GM18861 (cell line): ENCODE results near the gene PRKCG.

ENCODE experiments used
- ATAC-seq: cut with Tn5 transposase; IDR thresholded peaks from one replicate; pipeline ENCODE4 v1.9.1; 2021; ENCODE audit not compliant: unreplicated experiment

PRKCG gene

GRCh38 chr19:53871454-53871853 is 10.5 kb upstream of the PRKCG start:
- ATAC-seq = no peak

- ATAC-seq = no peak
Observed at GRCh38 chr19:53872762-53873161, 9.2 kb upstream of the PRKCG start.

GRCh38 chr19:53873773-53874605 is 8.0 kb upstream of the PRKCG start:
- ATAC-seq = no peak

DNA sequence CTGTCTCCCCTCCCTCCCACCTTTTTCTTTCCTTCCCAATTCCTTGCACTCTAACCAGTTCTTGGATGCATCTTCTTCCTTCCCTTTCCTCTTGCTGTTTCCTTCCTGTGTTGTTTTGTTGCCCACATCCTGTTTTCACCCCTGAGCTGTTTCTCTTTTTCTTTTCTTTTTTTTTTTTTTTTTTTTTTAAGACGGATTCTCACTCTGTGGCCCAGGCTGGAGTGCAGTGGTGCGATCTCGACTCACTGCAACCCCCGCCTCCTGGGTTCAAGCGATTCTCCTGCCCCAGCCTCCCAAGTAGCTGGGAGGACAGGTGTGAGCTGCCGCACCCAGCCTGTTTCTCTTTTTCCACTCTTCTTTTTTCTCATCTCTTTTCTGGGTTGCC is 7.4 kb upstream of the PRKCG start:
- ATAC-seq = no peak

DNA sequence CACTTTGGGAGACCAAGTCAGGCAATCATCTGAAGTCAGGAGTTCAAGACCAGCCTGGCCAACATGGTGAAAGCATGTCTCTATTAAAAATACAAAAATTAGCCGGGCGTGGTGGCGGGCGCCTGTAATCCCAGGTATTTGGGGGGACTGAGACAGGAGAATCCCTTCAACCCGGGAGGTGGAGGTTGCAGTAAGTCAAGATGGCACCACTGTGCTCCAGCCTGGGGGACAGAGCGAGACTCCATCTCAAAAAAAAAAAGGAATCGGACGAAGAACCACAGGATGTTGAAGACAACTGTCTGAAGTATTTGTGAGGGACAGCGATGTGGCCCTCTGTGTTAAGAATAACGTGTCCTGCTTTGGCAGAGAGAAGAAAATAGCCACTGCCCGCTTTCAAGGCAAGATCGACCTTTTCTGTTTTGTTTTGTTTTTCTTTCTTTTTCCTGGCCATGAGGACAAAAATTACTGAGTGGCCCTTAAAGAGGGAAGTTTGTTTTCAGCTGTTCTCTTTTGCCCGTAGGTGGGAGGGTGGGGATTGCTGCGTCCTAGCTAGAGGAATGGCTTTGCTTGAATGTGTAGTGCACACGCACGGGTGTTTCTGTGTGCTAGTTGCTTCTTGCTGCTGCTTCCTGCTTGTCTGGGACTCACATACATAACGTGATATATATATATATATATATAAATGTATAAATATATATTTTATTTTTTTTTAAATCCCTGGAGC is 6.2 kb upstream of the PRKCG start:
- ATAC-seq = no peak

GRCh38 chr19:53876651-53877224 is 5.3 kb upstream of the PRKCG start:
- ATAC-seq = no peak

GRCh38 chr19:53877361-53877766 is 4.6 kb upstream of the PRKCG start:
- no peak for ATAC-seq

DNA sequence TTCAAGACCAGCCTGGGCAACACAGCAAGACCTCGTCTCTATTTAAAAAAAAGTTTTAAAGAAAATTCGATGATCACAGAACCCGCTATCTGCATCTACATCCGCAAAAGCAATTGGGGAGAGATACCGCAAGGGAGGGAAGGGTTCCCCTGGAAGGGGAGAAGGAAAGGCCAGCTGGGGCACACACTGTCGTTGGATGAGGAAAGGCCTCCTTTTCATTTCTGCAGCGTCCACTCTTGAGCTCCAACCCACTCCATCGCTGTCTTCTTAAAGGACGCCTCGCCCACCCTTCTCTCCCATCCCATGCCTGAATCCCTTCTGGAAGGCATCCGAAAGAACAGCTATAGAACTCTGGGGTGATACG is 3.2 kb upstream of the PRKCG start:
- no peak for ATAC-seq

- peak; percentile 79 for ATAC-seq
Observed at GRCh38 chr19:53879140-53880081, 2.6 kb upstream of the PRKCG start.

GRCh38 chr19:53880711-53881481 is 1.1 kb upstream of the PRKCG start:
- ATAC-seq = no peak

GRCh38 chr19:53882391-53883050 is 524 bp downstream of the PRKCG start:
- ATAC-seq = no peak

- no peak for ATAC-seq
Observed at GRCh38 chr19:53883231-53883661, 1.2 kb downstream of the PRKCG start.

DNA sequence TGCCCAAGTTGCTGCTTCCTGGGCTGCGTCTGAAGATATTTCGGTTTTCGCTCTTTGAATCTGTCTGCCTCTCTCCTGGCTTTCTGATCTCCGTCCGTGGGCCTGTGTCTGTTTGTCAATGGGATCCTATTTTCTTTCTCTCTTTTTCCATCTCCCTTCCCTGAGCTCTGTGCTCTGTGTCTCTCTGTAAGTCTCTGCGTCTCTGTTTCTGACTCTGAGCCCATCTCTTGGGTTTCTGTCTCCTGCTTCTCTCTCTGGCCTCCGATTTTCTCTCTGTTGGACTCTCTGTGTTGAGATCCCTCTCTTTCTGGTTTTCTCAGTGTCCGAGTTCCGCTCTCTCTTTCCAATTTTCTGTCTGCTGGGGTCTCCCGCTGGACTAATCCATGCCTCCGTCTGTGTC is 1.7 kb downstream of the PRKCG start:
- ATAC-seq = no peak

GRCh38 chr19:53884256-53884655 is 2.3 kb downstream of the PRKCG start:
- ATAC-seq = no peak

DNA sequence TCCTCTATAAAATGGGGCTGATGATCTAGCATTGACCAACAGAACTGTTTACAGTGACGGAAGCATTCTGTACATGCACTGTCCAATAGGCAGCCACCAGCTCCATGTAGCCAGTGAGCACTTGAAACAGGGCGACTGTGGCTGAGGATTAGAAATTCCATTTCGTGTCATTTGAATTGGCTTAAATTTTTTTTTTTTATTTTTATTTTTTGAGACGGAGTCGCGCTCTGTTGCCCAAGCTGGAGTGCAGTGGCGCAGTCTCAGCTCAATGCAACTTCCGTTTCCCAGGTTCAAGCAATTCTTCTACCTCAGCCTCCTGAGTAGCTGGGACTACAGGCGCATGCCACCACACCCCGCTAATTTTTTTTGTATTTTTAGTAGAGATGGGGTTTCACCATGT is 3.0 kb downstream of the PRKCG start:
- ATAC-seq = no peak

- no peak for ATAC-seq
Observed at GRCh38 chr19:53892301-53892980, 10.4 kb downstream of the PRKCG start.

DNA sequence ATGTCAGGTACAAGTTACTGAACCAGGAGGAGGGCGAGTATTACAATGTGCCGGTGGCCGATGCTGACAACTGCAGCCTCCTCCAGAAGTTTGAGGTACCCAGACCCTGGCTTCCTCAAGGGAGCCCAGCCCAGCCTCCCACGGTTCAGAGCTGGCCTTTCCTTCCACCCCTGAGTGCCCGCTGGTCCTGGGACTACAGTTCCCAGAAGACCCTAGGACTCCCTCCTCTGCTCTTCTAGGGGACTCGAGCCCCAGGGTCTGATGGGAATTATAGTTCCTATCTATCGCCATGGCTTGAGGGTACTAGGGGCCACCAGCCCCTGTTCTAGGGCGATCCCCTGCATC is 11.0 kb downstream of the PRKCG start:
- no peak for ATAC-seq

DNA sequence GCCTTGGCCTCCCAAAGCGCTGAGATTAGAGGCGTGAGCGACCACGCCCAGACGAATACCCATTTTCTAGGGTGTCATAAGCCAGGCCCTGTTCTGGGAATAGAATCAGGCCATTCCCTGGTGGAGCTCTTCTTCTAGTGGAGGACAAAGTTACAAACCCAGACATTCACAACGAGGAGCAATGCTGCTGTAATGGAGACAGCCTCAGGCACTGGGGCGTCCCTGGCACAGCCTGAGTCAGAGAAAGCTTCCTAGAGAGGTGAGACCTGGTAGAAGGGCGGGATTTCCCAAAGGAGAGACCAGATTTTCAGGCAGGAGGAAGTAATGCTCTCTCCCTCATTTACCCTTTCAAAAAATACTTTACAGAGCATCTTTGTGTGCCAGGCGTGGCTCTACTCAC is 12.7 kb downstream of the PRKCG start:
- no peak for ATAC-seq

GRCh38 chr19:53896682-53897081 is 14.7 kb downstream of the PRKCG start:
- ATAC-seq = no peak
